NB4 (cell line): ENCODE results near the gene SFMBT2.

Experiments
- POLR2A ChIP-seq: IDR thresholded peaks from 2 replicates; pipeline ENCODE4 v1.6.1; 2011; ENCODE audit warnings: mild to moderate bottlenecking; ENCODE audit not compliant: insufficient read length; ENCODE audit errors: extremely low read depth
- TF ChIP-seq, protein P1 (sequence below): IDR thresholded peaks from one replicate; pipeline ENCODE4 v1.5.1; 2012; ENCODE audit warnings: low read depth, low read length

DNA sequence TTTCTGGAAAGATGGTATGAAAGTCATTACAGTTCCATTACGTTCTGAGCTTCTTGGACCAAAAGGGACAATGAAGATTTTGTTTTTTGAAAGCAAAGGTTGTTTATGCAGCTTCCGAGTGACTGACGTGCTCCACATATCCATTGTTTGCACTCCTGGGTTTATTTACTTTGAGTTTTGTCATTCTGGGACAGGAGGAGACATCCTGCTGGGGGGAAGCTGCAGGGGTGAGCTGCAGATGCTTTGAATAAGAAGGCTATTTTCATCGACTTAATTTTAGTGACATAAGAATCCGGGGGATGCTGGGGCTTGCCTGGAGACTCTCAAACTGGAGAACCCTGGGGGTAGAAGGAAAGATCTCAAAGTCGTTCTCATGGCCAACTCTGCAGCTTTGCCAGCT, 12.7 kb upstream of the SFMBT2 start:
- TF ChIP-seq, protein P1, sequence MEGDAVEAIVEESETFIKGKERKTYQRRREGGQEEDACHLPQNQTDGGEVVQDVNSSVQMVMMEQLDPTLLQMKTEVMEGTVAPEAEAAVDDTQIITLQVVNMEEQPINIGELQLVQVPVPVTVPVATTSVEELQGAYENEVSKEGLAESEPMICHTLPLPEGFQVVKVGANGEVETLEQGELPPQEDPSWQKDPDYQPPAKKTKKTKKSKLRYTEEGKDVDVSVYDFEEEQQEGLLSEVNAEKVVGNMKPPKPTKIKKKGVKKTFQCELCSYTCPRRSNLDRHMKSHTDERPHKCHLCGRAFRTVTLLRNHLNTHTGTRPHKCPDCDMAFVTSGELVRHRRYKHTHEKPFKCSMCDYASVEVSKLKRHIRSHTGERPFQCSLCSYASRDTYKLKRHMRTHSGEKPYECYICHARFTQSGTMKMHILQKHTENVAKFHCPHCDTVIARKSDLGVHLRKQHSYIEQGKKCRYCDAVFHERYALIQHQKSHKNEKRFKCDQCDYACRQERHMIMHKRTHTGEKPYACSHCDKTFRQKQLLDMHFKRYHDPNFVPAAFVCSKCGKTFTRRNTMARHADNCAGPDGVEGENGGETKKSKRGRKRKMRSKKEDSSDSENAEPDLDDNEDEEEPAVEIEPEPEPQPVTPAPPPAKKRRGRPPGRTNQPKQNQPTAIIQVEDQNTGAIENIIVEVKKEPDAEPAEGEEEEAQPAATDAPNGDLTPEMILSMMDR = no peak
- TF ChIP-seq POLR2A = no peak
